WTC11 (cell line): Measurements from ENCODE around the gene MYL5. TPM values are rescaled to one million over a fixed set of nuclear protein-coding genes. Genes with fewer than 3 reads are reported as not detected.

Source experiments
- ATAC-seq: fragments of 200-7000 bp; cut with Tn5 transposase; 2 replicates; pipeline ENCODE4 v1.10.0; 2021; ENCODE audit warnings: mild to moderate bottlenecking, moderate library complexity
- CTCF ChIA-PET: fragments of 300-600 bp; sonication (Branson Sonifier 250); formaldehyde crosslinking; loops from one replicate; lab custom pipeline; 2021; ENCODE audit warnings: antibody characterized with exemption; lab: Charles Lee
- POLR2A ChIA-PET: fragments of 350-600 bp; sonication (Branson Sonifier 250); formaldehyde crosslinking; loops from one replicate; lab custom pipeline; 2021; ENCODE audit warnings: antibody characterized with exemption; lab: Charles Lee
- DNase-seq: peaks from one replicate; pipeline ENCODE4 v3.0.0; 2021; ENCODE audit warnings: low spot score
- H3K27ac Mint-ChIP-seq: 2 replicates; pipeline ENCODE4 v1.8.0; 2021; ENCODE audit warnings: mixed read lengths
- H3K27me3 Mint-ChIP-seq: 2 replicates; pipeline ENCODE4 v1.8.0; 2021; ENCODE audit warnings: low read depth, mild to moderate bottlenecking, moderate library complexity, mixed read lengths
- H3K36me3 Mint-ChIP-seq: 2 replicates; pipeline ENCODE4 v1.8.0; 2021; ENCODE audit warnings: mixed read lengths
- H3K4me1 Mint-ChIP-seq: 2 replicates; pipeline ENCODE4 v1.8.0; 2022; ENCODE audit warnings: mixed read lengths
- H3K4me3 Mint-ChIP-seq: 2 replicates; pipeline ENCODE4 v1.8.0; 2021; ENCODE audit warnings: mild to moderate bottlenecking, moderate library complexity, mixed read lengths
- H3K9me3 Mint-ChIP-seq: 2 replicates; pipeline ENCODE4 v1.8.0; 2021; ENCODE audit warnings: mixed read lengths
- ATF1 ChIP-seq: sonication (generic); formaldehyde crosslinking; IDR thresholded peaks from 2 replicates; pipeline ENCODE4 v1.8.1; 2023; ENCODE audit warnings: mild to moderate bottlenecking, moderate library complexity, missing genetic modification reagents
- ATF2 ChIP-seq: sonication (generic); formaldehyde crosslinking; IDR thresholded peaks from 2 replicates; pipeline ENCODE4 v1.8.1; 2022; ENCODE audit warnings: low read depth, missing genetic modification reagents, borderline replicate concordance
- ATF6 ChIP-seq: sonication (generic); formaldehyde crosslinking; IDR thresholded peaks from 2 replicates; pipeline ENCODE4 v1.8.1; 2023; ENCODE audit warnings: mild to moderate bottlenecking, missing genetic modification reagents
- CBFB ChIP-seq: sonication (generic); formaldehyde crosslinking; IDR thresholded peaks from 2 replicates; pipeline ENCODE4 v1.8.1; 2022; ENCODE audit warnings: mild to moderate bottlenecking, low read depth, missing genetic modification reagents
- CTCF ChIP-seq: fragments of 200-600 bp; IDR thresholded peaks from 2 replicates; pipeline ENCODE4 v1.8.0; 2022; ENCODE audit warnings: antibody characterized with exemption
- E2F1 ChIP-seq: sonication (generic); formaldehyde crosslinking; IDR thresholded peaks from 2 replicates; pipeline ENCODE4 v1.8.0; 2022; ENCODE audit warnings: mild to moderate bottlenecking, missing genetic modification reagents
- EMX1 ChIP-seq: fragments of 250-450 bp; sonication (Bioruptor Pico); IDR thresholded peaks from 2 replicates; pipeline ENCODE4 v1.8.0; 2021; ENCODE audit warnings: mild to moderate bottlenecking
- ESRRA ChIP-seq: sonication (generic); formaldehyde crosslinking; IDR thresholded peaks from 2 replicates; pipeline ENCODE4 v1.8.1; 2022; ENCODE audit warnings: mild to moderate bottlenecking, missing genetic modification reagents, borderline replicate concordance
- FOXJ3 ChIP-seq: sonication (generic); formaldehyde crosslinking; IDR thresholded peaks from 2 replicates; pipeline ENCODE4 v1.9.0; 2021; ENCODE audit warnings: missing genetic modification reagents, mild to moderate bottlenecking, borderline replicate concordance
- FOXK1 ChIP-seq: sonication (generic); formaldehyde crosslinking; IDR thresholded peaks from 2 replicates; pipeline ENCODE4 v1.8.0; 2022; ENCODE audit warnings: mild to moderate bottlenecking, moderate library complexity, missing genetic modification reagents
- JAZF1 ChIP-seq: fragments of 250-450 bp; sonication (Bioruptor Pico); IDR thresholded peaks from 2 replicates; pipeline ENCODE4 v1.9.0; 2021; ENCODE audit warnings: moderate library complexity, mild to moderate bottlenecking, inconsistent platforms
- KAT7 ChIP-seq: sonication (generic); formaldehyde crosslinking; IDR thresholded peaks from 2 replicates; pipeline ENCODE4 v1.8.1; 2023; ENCODE audit warnings: missing genetic modification reagents, mild to moderate bottlenecking, borderline replicate concordance
- MAX ChIP-seq: sonication (generic); formaldehyde crosslinking; IDR thresholded peaks from 2 replicates; pipeline ENCODE4 v1.8.0; 2022; ENCODE audit warnings: mild to moderate bottlenecking, missing genetic modification reagents
- SMAD3 ChIP-seq: sonication (generic); formaldehyde crosslinking; IDR thresholded peaks from 2 replicates; pipeline ENCODE4 v1.8.0; 2022; ENCODE audit warnings: missing genetic modification reagents, mild to moderate bottlenecking, borderline replicate concordance
- SOX15 ChIP-seq: fragments of 250-450 bp; sonication (Bioruptor Pico); IDR thresholded peaks from 2 replicates; pipeline ENCODE4 v1.9.0; 2021; ENCODE audit warnings: mild to moderate bottlenecking
- TEAD4 ChIP-seq: sonication (generic); formaldehyde crosslinking; IDR thresholded peaks from 2 replicates; pipeline ENCODE4 v1.8.0; 2022; ENCODE audit warnings: mild to moderate bottlenecking, missing genetic modification reagents
- USF1 ChIP-seq: sonication (generic); formaldehyde crosslinking; IDR thresholded peaks from 2 replicates; pipeline ENCODE4 v1.8.0; 2022; ENCODE audit warnings: mild to moderate bottlenecking, missing genetic modification reagents
- ZBTB21 ChIP-seq: sonication (generic); formaldehyde crosslinking; IDR thresholded peaks from 2 replicates; pipeline ENCODE4 v1.8.1; 2023; ENCODE audit warnings: mild to moderate bottlenecking, missing genetic modification reagents, borderline replicate concordance
- total RNA-seq: library from RNA; stranded (reverse); gene quantifications from 3 replicates; pipeline ENCODE4 v1.2.3, GENCODE V29; 2021

Gene MYL5
- total RNA-seq, 1 experiment from 2014 or later: 22.2 TPM

- DNase-seq (no peak), ATAC-seq (no peak)
- Mint-ChIP-seq H3K27me3 (peaks cover 3% of the 10 kb centered on the region), H3K4me1 (peaks cover 11% of the 10 kb centered on the region), H3K9me3 (no peaks in the 10 kb centered on the region)
- ChIA-PET CTCF (interaction anchor here (1.0 to 3.2 kb wide), 3 partner anchors 7 to 74 kb away, joined by 4 to 22 read pairs (median 5); no protein-coding TSS in a partner anchor), POLR2A (no interaction called here)
- TF ChIP-seq EMX1: no peak
- TF ChIP-seq FOXK1 (CRISPR knock-in tag): no peak
- TF ChIP-seq TEAD4: no peak
- TF ChIP-seq CTCF: no peak
- no peak for TF ChIP-seq ATF6 (CRISPR knock-in tag)
- TF ChIP-seq FOXJ3 (CRISPR knock-in tag): no peak
- no peak for TF ChIP-seq USF1 (CRISPR knock-in tag)
- TF ChIP-seq ZBTB21 (CRISPR knock-in tag): no peak
- TF ChIP-seq E2F1 (CRISPR knock-in tag): no peak
- no peak for TF ChIP-seq SMAD3 (CRISPR knock-in tag)
- TF ChIP-seq MAX (CRISPR knock-in tag): no peak
- no peak for TF ChIP-seq JAZF1 (CRISPR knock-in tag)
- TF ChIP-seq ESRRA (CRISPR knock-in tag): no peak
- TF ChIP-seq, all 79 proteins: peak for 0
- Mint-ChIP-seq H3K36me3 (peaks cover 17% of the 10 kb centered on the region), H3K4me3 (peak overlapping the region; percentile 86), H3K27ac (no peak overlapping the region)
Measured at GRCh38 chr4:675980-676870, 1.9 kb downstream of the MYL5 start.

- no peak for ATAC-seq
- TF ChIP-seq SOX15 (CRISPR knock-in tag) (no peak), ATF2 (CRISPR knock-in tag) (no peak), ATF1 (no peak), KAT7 (CRISPR knock-in tag) (no peak), CBFB (CRISPR knock-in tag) (no peak), ATF6 (CRISPR knock-in tag) (no peak)
- Mint-ChIP-seq H3K9me3 (no peaks in the 10 kb centered on the region), H3K27ac (no peak overlapping the region), H3K4me1 (peaks cover 11% of the 10 kb centered on the region), H3K27me3 (peaks cover 3% of the 10 kb centered on the region), H3K4me3 (no peak overlapping the region; the same call in 1 of the 2 replicates), H3K36me3 (peaks cover 11% of the 10 kb centered on the region)
- no peak for DNase-seq
- POLR2A ChIA-PET: no interaction called here
- CTCF ChIA-PET: no interaction called here
Measured at GRCh38 chr4:676871-677235, 2.5 kb downstream of the MYL5 start.
